Measurements from ENCODE around the gene NLK. TPM values are rescaled to one million over a fixed set of nuclear protein-coding genes. Genes with fewer than 3 reads are reported as not detected.
A peak's percentile ranks its signal among the peaks of the same experiment; 100 is the strongest.
"Not testable (repeated sequence)": the region's sequence is repeated elsewhere in the genome, so short reads cannot be mapped to it uniquely, and the experiment has no call there.

Gene NLK
- total RNA-seq: 10 to 100 TPM in 1 of 2 experiments, 1 to 10 TPM in 1; 9.6 to 10.2 TPM

DNA sequence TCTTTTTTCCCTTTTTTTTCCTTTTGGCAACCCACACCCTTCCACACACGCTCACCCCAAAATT is at the start of gene NLK:
Gene NLK (plus strand): TSS at position 21 of the 64 bp plus-strand sequence. CDS start 197 bp downstream, outside the sequence.
- peak within 1 kb of the TSS; percentile 85 for H3K4me3 Mint-ChIP-seq
- peak within 1 kb of the TSS; percentile 77 for H3K27ac Mint-ChIP-seq
- H3K27me3 Mint-ChIP-seq: no peaks in the 10 kb centered on the region
- no peak for DNase-seq
- H3K9me3 Mint-ChIP-seq: peaks cover 6% of the 10 kb centered on the region
- H3K4me1 Mint-ChIP-seq: peaks cover 59% of the 10 kb centered on the region
- peaks cover 12% of the 10 kb centered on the region for H3K36me3 Mint-ChIP-seq

DNA sequence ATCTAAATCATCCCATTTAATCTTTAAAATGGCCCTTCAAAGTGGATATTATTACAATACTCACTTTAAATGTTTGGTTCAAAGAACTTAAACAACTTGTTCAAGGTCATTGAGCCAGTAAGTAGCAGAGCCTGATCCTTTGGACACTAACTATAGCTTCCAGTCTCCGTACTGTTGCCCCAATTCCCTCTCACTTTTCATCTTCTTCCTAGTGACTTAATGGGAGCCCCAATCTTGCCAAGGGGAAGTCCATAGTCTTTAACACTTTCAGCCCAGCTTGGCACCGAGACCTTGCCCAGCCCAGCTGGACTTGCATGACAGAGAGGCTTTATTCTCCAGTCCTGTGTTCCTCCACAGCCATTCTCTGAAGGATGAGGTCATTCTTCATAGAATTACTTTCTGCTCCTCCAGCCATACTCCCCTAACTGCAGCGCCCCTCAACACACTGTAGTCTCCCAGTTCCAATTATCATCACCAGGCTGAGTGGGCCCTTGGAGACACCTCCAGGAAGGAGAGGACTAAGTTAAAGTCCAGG is 49.2 kb upstream of the NLK start:
- Mint-ChIP-seq H3K4me3 (no peak overlapping the region), H3K36me3 (no peaks in the 10 kb centered on the region), H3K4me1 (no peaks in the 10 kb centered on the region), H3K27ac (no peak overlapping the region), H3K27me3 (peaks cover 6% of the 10 kb centered on the region), H3K9me3 (no peaks in the 10 kb centered on the region)
- DNase-seq: no peak

DNA sequence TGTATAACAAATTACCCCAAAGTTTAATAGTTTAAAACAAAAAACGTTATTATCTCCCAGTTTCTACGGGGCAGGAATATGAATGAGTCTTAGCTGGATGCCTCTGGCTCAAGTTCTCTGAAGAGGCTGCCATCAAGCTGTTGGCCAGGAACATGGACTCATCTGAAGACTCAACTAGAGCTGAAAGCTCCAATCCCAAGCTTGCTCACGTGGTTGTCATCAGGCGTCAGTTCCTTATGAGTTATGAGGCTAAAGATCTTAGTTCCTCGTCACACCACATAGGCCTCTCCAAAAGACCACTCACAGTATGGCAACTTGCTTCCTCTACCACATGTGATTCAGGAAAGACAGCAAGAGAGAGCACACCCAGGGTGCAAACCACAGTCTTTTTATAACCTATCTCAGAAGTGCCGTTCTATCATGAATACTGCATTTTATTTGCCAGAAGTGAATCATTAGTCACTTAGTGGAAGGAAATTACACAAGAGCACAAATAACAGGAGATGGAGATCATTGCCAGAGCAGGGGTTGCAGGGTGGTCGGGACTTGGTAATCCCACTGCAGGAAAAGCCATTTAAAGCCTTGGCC is 48.7 kb upstream of the NLK start:
- H3K4me1 Mint-ChIP-seq: no peaks in the 10 kb centered on the region
- DNase-seq: no peak
- H3K4me3 Mint-ChIP-seq: no peak overlapping the region
- no peaks in the 10 kb centered on the region for H3K36me3 Mint-ChIP-seq
- no peak overlapping the region for H3K27ac Mint-ChIP-seq
- peaks cover 9% of the 10 kb centered on the region for H3K27me3 Mint-ChIP-seq
- H3K9me3 Mint-ChIP-seq: no peaks in the 10 kb centered on the region

DNA sequence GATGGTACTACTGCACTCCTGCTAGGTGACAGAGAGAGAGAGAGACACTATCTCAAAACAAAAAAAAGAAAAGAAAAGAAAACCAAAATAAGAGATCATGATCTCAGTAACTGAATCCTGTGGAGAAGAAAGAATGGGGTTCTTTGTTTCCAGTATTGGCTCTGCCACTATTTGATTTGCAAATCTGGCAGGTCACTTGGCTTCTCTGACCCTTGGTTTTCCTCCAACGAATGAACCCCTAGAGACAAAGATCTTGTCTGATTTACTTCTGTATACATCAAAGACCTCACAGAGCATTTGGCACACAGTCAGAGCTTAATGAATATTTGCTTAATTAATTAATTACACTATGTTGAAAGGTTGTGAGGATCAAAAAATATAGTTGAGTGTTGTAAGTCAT is 47.9 kb upstream of the NLK start:
- no peak overlapping the region for H3K27ac Mint-ChIP-seq
- H3K36me3 Mint-ChIP-seq: no peaks in the 10 kb centered on the region
- no peak overlapping the region for H3K4me3 Mint-ChIP-seq
- no peaks in the 10 kb centered on the region for H3K4me1 Mint-ChIP-seq
- H3K9me3 Mint-ChIP-seq: no peaks in the 10 kb centered on the region
- H3K27me3 Mint-ChIP-seq: peaks cover 11% of the 10 kb centered on the region
- no peak for DNase-seq

DNA sequence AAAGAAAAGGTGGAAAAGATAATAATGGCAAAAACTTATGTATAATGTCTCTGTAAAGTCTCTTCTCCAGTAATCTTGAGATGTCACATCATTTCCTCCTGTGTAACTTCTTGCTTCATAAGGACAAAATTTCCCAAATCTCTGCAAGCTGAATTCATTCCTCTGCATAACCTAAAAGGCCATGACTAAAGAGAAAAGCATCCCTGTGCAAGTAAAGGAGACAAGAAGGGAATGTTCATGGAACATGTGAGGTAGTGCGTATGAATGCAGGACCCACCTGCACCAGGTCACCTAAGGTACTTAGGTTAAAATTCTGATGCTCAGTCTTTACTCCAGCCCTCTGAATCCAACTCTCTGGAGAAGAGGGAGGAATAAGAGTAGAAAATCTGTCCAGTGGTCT is 46.9 kb upstream of the NLK start:
- no peak for DNase-seq
- no peaks in the 10 kb centered on the region for H3K36me3 Mint-ChIP-seq
- H3K27ac Mint-ChIP-seq: no peak overlapping the region
- H3K27me3 Mint-ChIP-seq: peaks cover 13% of the 10 kb centered on the region
- no peaks in the 10 kb centered on the region for H3K9me3 Mint-ChIP-seq
- no peaks in the 10 kb centered on the region for H3K4me1 Mint-ChIP-seq
- H3K4me3 Mint-ChIP-seq: no peak overlapping the region

DNA sequence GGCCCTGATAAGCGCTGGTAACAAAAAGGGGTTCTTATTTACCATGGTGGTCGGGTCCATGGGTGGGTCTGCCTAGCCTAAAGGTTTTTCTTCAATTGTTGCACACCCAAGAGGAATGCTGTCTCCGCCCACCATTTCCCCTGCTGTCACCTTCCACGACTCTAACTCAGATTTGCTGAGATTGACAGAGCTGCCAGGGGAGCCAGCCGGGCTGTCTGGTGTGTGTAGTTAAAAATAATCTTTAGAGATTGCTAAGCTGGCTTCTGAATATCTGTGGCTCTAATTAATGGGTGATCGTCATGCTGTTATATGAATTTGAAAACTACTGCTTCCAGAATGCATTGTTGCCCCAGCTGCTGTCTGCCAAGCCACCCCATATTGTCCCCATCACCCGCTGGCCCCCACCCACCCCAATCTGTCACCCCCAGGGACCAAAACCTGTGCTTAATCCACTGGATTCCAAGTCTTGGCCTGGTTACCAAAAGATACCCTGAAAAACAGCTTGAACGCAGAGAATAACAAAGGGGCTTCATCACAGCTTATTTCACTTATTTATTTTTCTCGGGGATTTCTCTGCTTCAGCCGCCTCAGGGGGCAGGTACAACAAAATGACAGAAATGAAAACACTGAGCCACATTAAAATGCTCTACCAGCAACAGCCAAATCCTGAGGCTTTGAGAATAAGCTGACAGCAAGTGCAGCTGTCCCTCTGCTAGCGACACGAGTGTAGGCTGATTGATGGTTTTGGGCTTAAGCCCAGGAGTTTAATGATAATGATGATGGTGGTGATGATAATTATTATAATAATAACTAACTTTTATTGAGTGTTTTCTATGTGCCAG is 46.1 kb upstream of the NLK start:
- Mint-ChIP-seq H3K36me3 (no peaks in the 10 kb centered on the region), H3K27ac (no peak overlapping the region), H3K4me3 (no peak overlapping the region), H3K9me3 (no peaks in the 10 kb centered on the region), H3K27me3 (peaks cover 19% of the 10 kb centered on the region), H3K4me1 (no peaks in the 10 kb centered on the region)
- no peak for DNase-seq

DNA sequence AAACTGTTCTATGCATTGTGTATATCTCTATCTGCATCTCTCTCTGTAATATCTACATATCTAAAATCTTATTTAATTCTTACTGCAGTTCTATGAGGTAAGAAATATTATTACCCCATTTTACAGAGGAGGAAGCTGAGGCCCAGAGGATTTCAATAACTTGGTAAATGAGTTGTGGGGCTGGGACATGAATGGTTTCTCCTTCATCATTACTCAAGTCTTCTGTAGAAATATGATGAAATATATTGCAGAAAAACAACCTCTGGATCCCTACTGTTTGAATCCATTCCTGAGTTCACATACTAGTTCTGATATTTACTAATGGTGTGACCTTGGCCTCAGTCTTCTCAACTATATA is 45.5 kb upstream of the NLK start:
- no peak for DNase-seq
- Mint-ChIP-seq H3K36me3 (no peaks in the 10 kb centered on the region), H3K27me3 (peaks cover 19% of the 10 kb centered on the region), H3K4me3 (no peak overlapping the region), H3K9me3 (no peaks in the 10 kb centered on the region), H3K27ac (no peak overlapping the region), H3K4me1 (no peaks in the 10 kb centered on the region)

DNA sequence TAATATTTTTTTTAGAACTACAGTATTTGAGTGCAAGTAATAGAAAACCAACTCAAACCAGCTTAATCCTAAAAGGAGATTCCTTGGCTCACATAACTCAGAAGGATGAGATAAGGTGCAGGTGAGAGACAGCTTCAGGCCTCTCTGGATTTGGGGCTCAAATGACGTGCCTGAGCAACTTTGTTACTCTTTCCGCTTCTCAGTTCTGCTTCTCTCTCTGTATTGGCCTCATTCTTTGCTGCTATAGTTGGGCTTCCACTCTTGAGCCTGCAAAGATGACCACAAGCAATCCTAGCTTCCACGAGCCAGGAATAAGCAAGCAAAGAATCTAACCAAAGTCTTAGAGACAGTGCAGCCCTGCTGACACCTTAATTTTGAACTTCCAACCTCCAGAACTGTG is 45.0 kb upstream of the NLK start:
- Mint-ChIP-seq H3K36me3 (no peaks in the 10 kb centered on the region), H3K4me1 (no peaks in the 10 kb centered on the region), H3K27me3 (peaks cover 19% of the 10 kb centered on the region), H3K27ac (no peak overlapping the region), H3K9me3 (no peaks in the 10 kb centered on the region), H3K4me3 (no peak overlapping the region)
- no peak for DNase-seq

DNA sequence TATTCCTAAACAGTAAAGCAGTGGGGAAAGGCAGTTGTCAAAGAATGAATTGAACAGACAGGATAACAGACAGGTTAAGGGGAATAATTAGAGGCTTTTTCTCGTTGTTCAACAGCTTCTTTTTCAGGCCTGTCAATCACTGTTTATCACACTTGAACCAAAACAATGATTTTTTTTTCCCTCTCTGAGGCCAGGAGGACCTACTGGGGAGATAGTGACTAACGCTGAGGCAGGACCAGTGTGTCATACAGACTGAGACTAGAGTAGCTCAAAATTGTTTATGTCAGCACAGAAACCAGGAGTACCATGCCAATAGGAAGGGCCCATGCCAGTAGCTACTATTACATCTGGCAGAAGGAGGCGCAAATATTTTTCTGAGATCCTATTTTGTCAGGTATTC is 41.3 kb upstream of the NLK start:
- H3K27me3 Mint-ChIP-seq: peaks cover 13% of the 10 kb centered on the region
- H3K4me3 Mint-ChIP-seq: no peak overlapping the region
- no peak for DNase-seq
- no peak overlapping the region for H3K27ac Mint-ChIP-seq
- H3K9me3 Mint-ChIP-seq: no peaks in the 10 kb centered on the region
- H3K4me1 Mint-ChIP-seq: no peaks in the 10 kb centered on the region
- no peaks in the 10 kb centered on the region for H3K36me3 Mint-ChIP-seq

DNA sequence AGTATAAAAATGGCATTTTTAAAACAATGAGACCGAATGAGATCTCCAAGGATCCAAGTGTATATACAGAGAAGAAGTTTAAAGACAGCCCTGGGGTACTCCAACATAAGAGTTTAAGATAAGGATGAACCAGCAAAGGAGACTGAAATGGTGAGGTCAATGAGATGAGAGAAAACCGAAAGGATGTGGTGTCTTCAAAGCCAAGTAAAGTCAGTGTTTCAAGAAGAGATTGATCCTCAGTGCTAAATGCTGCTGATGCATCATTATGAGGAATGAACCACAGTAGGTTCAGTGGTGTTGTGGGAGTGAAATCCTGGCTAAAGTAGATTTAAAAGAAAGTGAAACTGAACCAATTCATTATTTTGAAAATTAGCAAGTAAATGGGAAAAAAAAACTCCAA is 38.1 kb upstream of the NLK start:
- Mint-ChIP-seq H3K9me3 (no peaks in the 10 kb centered on the region), H3K36me3 (no peaks in the 10 kb centered on the region), H3K4me1 (no peaks in the 10 kb centered on the region), H3K27me3 (peaks cover 13% of the 10 kb centered on the region), H3K27ac (no peak overlapping the region), H3K4me3 (no peak overlapping the region)
- no peak for DNase-seq

DNA sequence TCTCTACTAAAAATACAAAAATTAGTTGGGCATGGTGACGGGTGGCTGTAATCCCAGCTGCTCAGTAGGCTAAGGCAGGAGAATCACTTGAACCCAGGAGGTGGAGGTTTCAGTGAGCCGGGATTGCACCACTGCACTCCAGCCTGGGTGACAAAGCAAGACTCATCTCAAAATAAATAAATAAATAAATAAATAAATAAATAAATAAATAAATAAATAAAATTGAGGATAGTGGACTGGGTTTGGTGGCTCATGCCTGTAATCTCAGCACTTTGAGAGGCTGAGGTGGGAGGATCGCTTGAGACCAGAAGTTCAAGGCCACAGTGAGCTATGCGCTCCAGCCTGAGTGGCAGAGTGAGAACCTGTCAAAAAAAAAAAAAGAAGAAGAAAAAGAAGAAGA is 34.6 kb upstream of the NLK start:
- not testable (repeated sequence) for H3K9me3 Mint-ChIP-seq, H3K27me3 Mint-ChIP-seq, H3K36me3 Mint-ChIP-seq, H3K27ac Mint-ChIP-seq, H3K4me3 Mint-ChIP-seq, DNase-seq, H3K4me1 Mint-ChIP-seq

DNA sequence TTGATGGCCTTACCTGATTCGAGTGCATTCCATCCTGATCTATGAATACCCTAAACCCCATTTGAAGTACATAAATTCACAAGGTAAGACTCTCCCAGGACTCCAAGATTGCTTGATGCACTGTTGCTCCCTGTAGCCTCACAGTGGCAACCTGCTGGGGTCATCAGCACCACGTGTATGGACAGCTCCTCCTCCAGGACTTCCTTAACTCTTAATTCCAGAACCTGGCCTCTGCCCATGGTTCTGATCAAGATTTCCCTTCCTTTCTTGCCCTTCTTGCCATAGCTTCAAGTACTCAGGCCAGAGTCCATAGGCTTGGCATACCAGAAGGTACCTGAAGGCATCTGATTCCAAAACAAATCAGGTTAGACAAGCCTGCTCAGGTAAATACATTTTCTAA is 34.0 kb upstream of the NLK start:
- no peak overlapping the region for H3K4me3 Mint-ChIP-seq
- H3K4me1 Mint-ChIP-seq: no peaks in the 10 kb centered on the region
- peaks cover 4% of the 10 kb centered on the region for H3K27me3 Mint-ChIP-seq
- no peak overlapping the region for H3K27ac Mint-ChIP-seq
- no peaks in the 10 kb centered on the region for H3K9me3 Mint-ChIP-seq
- H3K36me3 Mint-ChIP-seq: no peaks in the 10 kb centered on the region
- DNase-seq: no peak

DNA sequence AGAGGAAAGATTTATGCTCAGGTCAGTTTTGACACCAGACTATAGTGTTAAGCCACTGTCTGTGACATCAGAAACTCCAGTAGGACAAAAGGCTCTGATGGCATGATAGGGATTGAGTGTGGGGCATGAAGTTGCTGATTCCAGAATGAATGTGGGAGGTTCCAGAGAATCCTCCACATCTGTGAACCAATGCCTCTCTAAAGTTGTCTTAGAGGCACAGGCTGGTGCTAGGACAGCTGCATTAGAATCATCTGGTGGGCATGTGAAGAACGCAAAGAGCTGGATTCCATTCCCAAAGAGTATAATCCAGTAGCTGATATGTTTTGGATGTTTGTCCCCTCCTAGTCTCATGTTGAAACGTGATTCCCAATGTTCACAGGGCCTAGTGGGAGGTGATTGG is 32.1 kb upstream of the NLK start:
- no peak overlapping the region for H3K4me3 Mint-ChIP-seq
- peaks cover 4% of the 10 kb centered on the region for H3K27me3 Mint-ChIP-seq
- H3K27ac Mint-ChIP-seq: no peak overlapping the region
- no peak for DNase-seq
- H3K9me3 Mint-ChIP-seq: no peaks in the 10 kb centered on the region
- no peaks in the 10 kb centered on the region for H3K4me1 Mint-ChIP-seq
- no peaks in the 10 kb centered on the region for H3K36me3 Mint-ChIP-seq

DNA sequence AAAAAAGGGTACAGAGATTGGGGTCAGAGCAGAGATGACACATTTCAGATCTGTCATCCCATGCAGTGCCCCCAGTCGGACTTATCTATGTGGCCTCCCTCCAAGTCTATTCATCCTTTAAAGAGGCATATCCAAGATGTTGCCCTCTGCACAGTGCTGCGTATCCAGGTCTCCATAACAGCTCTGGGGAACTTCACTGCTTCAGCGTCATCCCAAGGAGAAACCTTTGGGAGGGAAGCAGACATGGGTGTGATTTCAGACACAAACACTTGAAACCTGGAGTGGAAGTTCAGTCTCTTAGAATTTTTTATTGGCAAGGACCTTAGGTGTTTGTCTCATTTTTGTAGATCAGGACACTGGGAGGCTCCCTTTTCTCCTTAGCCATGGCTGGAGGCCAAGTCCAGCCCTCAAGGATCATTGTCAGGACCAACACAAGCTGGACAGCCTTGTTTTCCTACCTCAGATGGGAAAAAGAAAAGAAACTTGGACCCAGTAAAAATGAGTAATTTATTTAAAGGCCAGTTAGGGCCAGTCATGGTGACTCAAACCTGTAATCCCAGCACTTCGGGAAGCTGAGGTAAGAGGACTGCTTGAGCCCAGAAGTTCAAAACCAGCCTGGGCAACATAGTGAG is 23.9 kb upstream of the NLK start:
- DNase-seq: no peak
- Mint-ChIP-seq H3K27me3 (peaks cover 14% of the 10 kb centered on the region), H3K9me3 (no peaks in the 10 kb centered on the region), H3K4me1 (no peaks in the 10 kb centered on the region), H3K4me3 (no peak overlapping the region), H3K27ac (no peak overlapping the region), H3K36me3 (no peaks in the 10 kb centered on the region)

DNA sequence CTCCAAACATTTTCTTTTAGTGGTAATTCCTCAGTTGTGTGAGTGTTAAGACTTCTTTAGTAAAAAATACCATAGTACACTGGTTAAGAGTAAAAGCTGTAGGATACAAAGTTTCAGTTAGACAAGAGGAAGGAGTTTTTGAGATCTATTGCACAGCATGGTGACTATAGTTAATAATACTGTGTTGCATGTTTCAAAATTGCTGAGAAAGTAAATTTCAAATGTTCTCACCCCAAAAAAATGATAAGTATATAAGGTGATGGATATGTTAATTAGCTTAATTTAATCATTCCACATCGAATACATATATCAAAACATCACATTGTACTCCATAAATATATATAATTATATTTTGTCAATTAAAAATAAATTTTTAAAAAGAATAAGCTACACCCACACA is 22.0 kb upstream of the NLK start:
- Mint-ChIP-seq H3K36me3 (no peaks in the 10 kb centered on the region), H3K27ac (no peak overlapping the region), H3K9me3 (no peaks in the 10 kb centered on the region), H3K4me1 (no peaks in the 10 kb centered on the region), H3K4me3 (no peak overlapping the region), H3K27me3 (peaks cover 14% of the 10 kb centered on the region)
- DNase-seq: no peak

DNA sequence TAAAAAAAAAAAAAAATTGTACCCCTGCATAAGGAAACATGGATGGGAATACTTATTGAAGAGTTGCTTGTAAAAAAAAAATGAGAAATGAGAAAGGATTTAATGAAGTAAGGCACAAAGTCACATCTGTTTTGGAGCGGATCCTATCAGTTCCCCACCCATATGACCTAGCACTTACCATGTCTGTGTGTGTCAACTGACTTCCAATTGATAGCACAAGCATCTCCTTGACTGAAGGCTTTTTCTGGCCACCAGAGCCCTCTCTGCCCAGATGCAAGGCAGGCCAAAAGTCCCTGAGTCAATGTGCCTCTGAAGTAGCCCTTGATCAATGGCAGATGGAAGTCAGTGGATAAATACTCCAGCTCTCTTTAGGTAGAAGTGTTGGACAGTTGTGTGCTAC is 13.4 kb upstream of the NLK start:
- Mint-ChIP-seq H3K27me3 (no peaks in the 10 kb centered on the region), H3K9me3 (no peaks in the 10 kb centered on the region), H3K36me3 (no peaks in the 10 kb centered on the region), H3K27ac (no peak overlapping the region), H3K4me3 (no peak overlapping the region), H3K4me1 (peaks cover 2% of the 10 kb centered on the region)
- no peak for DNase-seq
